OCI-LY1 (cell line): Measurements from ENCODE around the gene REC8.

ENCODE experiments used
- H2AFZ ChIP-seq: fragments of 200-600 bp; sonication (generic), shearing (Covaris generic); 2 replicates; pipeline ENCODE4 v1.6.0; 2014; ENCODE audit warnings: antibody characterized with exemption, mild to moderate bottlenecking, low read length
- H3F3A ChIP-seq: fragments of 200-600 bp; sonication (generic), shearing (Covaris generic); 2 replicates; pipeline ENCODE4 v1.6.0; 2014; ENCODE audit warnings: mild to moderate bottlenecking, antibody characterized with exemption, low read length, moderate library complexity; ENCODE audit not compliant: insufficient read depth
- H3K27ac ChIP-seq: fragments of 200-600 bp; sonication (generic); 2 replicates; pipeline ENCODE4 v1.5.1; 2014; ENCODE audit warnings: low read length, mixed run types, mild to moderate bottlenecking, low read depth; ENCODE audit not compliant: poor library complexity, severe bottlenecking
- H3K27me3 ChIP-seq: fragments of 200-600 bp; sonication (generic); 2 replicates; pipeline ENCODE4 v1.6.0; 2014; ENCODE audit warnings: antibody characterized with exemption, mild to moderate bottlenecking, low read length, moderate library complexity; ENCODE audit not compliant: insufficient read depth
- H3K36me3 ChIP-seq: fragments of 200-600 bp; sonication (generic); 2 replicates; pipeline ENCODE4 v1.6.1; 2014; ENCODE audit warnings: mild to moderate bottlenecking, antibody characterized with exemption, low read length, moderate library complexity, mixed read lengths; ENCODE audit not compliant: insufficient read depth
- H3K4me1 ChIP-seq: fragments of 200-600 bp; sonication (generic); 2 replicates; pipeline ENCODE4 v1.5.1; 2014; ENCODE audit warnings: mild to moderate bottlenecking, low read length, moderate library complexity; ENCODE audit not compliant: insufficient read depth, severe bottlenecking
- H3K4me2 ChIP-seq: fragments of 200-600 bp; sonication (generic), shearing (Covaris generic); 2 replicates; pipeline ENCODE4 v1.6.1; 2014; ENCODE audit warnings: low read length
- H3K4me3 ChIP-seq: fragments of 200-600 bp; sonication (generic); 2 replicates; pipeline ENCODE4 v1.5.1; 2014; ENCODE audit warnings: low read length, low read depth, mild to moderate bottlenecking, mixed read lengths; ENCODE audit not compliant: poor library complexity, severe bottlenecking
- H3K79me2 ChIP-seq: fragments of 200-600 bp; shearing (Covaris generic); 2 replicates; pipeline ENCODE4 v1.6.1; 2016; ENCODE audit warnings: mixed run types, low read length, mixed read lengths; ENCODE audit not compliant: insufficient read depth
- H3K9ac ChIP-seq: fragments of 200-600 bp; sonication (generic), shearing (Covaris generic); 2 replicates; pipeline ENCODE4 v1.6.1; 2014; ENCODE audit warnings: mild to moderate bottlenecking, low read length, mixed read lengths
- H3K9me2 ChIP-seq: fragments of 200-600 bp; sonication (generic), shearing (Covaris generic); 2 replicates; pipeline ENCODE4 v1.6.1; 2014; ENCODE audit warnings: low read depth, mild to moderate bottlenecking, low read length, mixed read lengths
- H3K9me3 ChIP-seq: fragments of 200-600 bp; shearing (Covaris generic); 2 replicates; pipeline ENCODE4 v1.6.1; 2014; ENCODE audit warnings: low read length, mixed read lengths
- H4K20me1 ChIP-seq: fragments of 200-600 bp; sonication (generic), shearing (Covaris generic); 2 replicates; pipeline ENCODE4 v1.6.0; 2016; ENCODE audit warnings: mild to moderate bottlenecking, low read length; ENCODE audit not compliant: insufficient read depth
- EZH2 ChIP-seq: fragments of 200-600 bp; sonication (generic), shearing (Covaris generic); IDR thresholded peaks from 2 replicates; pipeline ENCODE4 v1.8.0; 2017; ENCODE audit warnings: borderline replicate concordance, mixed run types, mild to moderate bottlenecking, antibody characterized with exemption, low read length, moderate library complexity, mixed read lengths
- TF ChIP-seq, protein P1 (sequence below): fragments of 200-600 bp; sonication (generic), shearing (Covaris generic); IDR thresholded peaks from 2 replicates; pipeline ENCODE4 v1.5.1; 2017; ENCODE audit warnings: mild to moderate bottlenecking, antibody characterized with exemption, low read length, moderate library complexity, mixed read lengths

Gene REC8

DNA sequence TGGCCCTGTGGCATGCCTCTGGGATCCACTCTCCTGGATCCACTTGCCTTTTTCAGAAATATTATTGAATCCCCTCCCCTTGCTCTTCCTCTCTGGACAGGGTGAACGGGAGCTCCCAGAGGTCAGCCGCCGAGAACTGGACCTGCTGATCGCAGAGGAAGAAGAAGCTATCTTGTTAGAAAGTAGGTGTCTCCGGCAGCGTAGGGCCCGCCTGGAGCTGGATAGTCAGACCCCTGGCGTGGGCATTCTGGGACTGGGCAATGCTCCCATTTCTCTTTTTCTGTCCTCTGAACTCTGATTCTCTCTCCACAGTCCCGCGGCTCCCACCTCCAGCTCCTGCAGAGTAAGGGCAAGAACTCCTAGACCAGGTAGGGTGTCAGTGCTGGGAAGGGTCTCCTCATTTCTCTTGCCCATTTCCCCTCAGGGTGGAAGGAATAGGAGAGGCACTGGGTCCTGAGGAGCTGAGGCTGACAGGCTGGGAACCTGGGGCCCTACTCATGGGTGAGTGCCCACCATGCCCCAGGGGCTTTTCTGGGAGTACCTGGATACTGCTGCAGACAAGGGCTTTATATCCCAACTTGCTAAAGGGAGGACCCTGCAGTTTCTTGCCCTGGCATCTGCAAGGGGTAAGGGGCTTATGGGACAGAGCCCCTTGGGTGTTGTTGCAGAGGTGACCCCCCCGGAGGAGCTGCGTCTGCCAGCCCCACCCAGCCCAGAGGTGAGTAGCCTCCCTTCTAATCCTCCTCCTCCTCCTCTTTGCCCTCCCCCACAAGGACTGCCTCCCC is 5.4 kb downstream of the REC8 start:
- Histone ChIP-seq H2AFZ (no peak overlapping the region), H3K79me2 (no peaks in the 10 kb centered on the region), H3K27ac (no peak overlapping the region), H3K9me3 (no peaks in the 10 kb centered on the region), H3K36me3 (peaks cover 50% of the 10 kb centered on the region), H3K4me1 (no peaks in the 10 kb centered on the region), H4K20me1 (no peaks in the 10 kb centered on the region), H3K9me2 (no peaks in the 10 kb centered on the region), H3K4me3 (no peak overlapping the region), H3K27me3 (no peaks in the 10 kb centered on the region), H3K4me2 (no peak overlapping the region), H3K9ac (no peak overlapping the region), H3F3A (no peaks in the 10 kb centered on the region)
- no peak for TF ChIP-seq EZH2
- TF ChIP-seq, protein P1, sequence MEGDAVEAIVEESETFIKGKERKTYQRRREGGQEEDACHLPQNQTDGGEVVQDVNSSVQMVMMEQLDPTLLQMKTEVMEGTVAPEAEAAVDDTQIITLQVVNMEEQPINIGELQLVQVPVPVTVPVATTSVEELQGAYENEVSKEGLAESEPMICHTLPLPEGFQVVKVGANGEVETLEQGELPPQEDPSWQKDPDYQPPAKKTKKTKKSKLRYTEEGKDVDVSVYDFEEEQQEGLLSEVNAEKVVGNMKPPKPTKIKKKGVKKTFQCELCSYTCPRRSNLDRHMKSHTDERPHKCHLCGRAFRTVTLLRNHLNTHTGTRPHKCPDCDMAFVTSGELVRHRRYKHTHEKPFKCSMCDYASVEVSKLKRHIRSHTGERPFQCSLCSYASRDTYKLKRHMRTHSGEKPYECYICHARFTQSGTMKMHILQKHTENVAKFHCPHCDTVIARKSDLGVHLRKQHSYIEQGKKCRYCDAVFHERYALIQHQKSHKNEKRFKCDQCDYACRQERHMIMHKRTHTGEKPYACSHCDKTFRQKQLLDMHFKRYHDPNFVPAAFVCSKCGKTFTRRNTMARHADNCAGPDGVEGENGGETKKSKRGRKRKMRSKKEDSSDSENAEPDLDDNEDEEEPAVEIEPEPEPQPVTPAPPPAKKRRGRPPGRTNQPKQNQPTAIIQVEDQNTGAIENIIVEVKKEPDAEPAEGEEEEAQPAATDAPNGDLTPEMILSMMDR = no peak

DNA sequence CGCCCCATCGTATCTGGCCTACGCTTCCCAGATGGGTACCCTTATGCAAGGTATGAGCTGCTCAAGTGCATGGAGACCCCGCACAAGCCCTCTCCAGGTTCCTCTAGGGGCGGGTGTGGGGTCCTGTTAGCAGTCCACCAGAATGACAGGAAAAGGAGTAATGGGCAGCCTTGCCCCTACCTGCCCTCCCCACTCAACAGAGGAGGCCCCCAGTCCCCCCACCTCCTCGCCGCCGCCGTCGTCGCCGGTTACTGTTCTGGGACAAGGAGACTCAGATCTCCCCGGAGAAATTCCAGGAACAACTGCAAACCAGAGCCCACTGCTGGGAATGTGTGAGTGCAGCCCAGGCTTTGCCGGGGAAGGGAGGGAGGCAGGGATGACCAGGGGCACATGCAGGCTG is 6.0 kb downstream of the REC8 start:
- H3K4me1 ChIP-seq = no peaks in the 10 kb centered on the region
- H3K27me3 ChIP-seq = no peaks in the 10 kb centered on the region
- no peaks in the 10 kb centered on the region for H4K20me1 ChIP-seq
- H3K9me2 ChIP-seq = no peaks in the 10 kb centered on the region
- peaks cover 57% of the 10 kb centered on the region for H3K36me3 ChIP-seq
- TF ChIP-seq EZH2 = no peak
- TF ChIP-seq, protein P1 = no peak
- H3K27ac ChIP-seq = no peak overlapping the region
- no peak overlapping the region for H2AFZ ChIP-seq
- no peak overlapping the region for H3K4me3 ChIP-seq
- H3K4me2 ChIP-seq = no peak overlapping the region
- no peaks in the 10 kb centered on the region for H3K9me3 ChIP-seq
- H3K9ac ChIP-seq = no peak overlapping the region
- no peaks in the 10 kb centered on the region for H3F3A ChIP-seq
- H3K79me2 ChIP-seq = no peaks in the 10 kb centered on the region

DNA sequence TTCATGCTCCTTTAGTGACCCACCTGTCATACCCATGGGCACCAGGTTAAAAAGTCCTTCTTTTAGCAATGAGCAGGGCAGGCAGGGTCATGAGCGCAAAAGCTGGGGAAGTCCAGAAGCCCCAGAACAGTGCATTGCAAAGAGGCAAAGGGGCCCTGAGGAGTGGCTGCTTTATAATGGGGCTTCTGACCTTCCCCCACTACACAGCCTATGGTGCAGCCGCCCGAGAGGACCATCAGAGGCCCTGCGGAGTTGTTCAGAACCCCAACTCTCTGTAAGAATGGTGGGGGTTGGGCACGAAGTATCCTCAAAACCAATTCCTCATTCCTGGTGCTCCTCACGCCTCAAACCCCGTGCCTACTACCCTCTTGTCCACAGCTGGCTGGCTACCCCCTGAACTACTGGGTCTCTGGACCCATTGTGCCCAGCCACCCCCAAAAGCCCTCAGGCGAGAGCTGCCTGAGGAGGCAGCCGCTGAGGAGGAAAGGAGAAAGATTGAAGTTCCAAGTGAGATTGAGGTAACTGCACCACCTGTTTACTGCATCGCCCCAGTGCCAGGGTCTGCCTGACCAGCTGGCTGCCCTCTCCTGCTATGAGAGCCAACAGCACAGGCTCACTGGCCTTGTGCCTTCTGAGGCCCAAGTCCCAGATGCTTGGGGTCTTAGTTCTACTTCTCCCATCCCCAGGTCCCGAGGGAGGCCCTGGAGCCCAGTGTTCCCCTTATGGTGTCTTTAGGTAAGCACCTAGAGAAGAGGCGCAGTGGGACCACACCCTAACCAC is 6.7 kb downstream of the REC8 start:
- Histone ChIP-seq H3K27me3 (no peaks in the 10 kb centered on the region), H3F3A (no peaks in the 10 kb centered on the region), H3K9ac (no peak overlapping the region), H3K27ac (no peak overlapping the region), H3K79me2 (no peaks in the 10 kb centered on the region), H3K4me1 (no peaks in the 10 kb centered on the region), H3K9me2 (no peaks in the 10 kb centered on the region), H2AFZ (no peak overlapping the region), H3K4me3 (no peak overlapping the region), H3K4me2 (no peak overlapping the region), H3K9me3 (no peaks in the 10 kb centered on the region), H4K20me1 (no peaks in the 10 kb centered on the region), H3K36me3 (peaks cover 64% of the 10 kb centered on the region)
- no peak for TF ChIP-seq EZH2
- TF ChIP-seq, protein P1 = no peak
